Tibial artery (tissue), 4 donors: ENCODE results near the gene ABCB6.

ENCODE experiments used
- DNase-seq, 2 donors: peaks; one replicate each; pipeline ENCODE4 v3.0.0-alpha.2; 2019
- H3K27ac ChIP-seq, 2 donors: fragments of 200-600 bp; sonication (generic) in 1 of 2; 1 replicate in 1 of 2; 2 replicates in 1 of 2; pipeline ENCODE4 v1.5.1; 2018 to 2019; ENCODE audit warnings: mild to moderate bottlenecking in 1 of 2
- H3K27me3 ChIP-seq, 2 donors: fragments of 200-600 bp; sonication (generic) in 1 of 2; one replicate each; pipeline versions ENCODE4 v1.5.1 to v1.6.0; 2016 to 2019
- H3K36me3 ChIP-seq, 3 donors: fragments of 200-600 bp; sonication (generic) in 2 of 3; one replicate each; pipeline ENCODE4 v1.5.1; 2016 to 2019; ENCODE audit warnings: mild to moderate bottlenecking in 2 of 3
- H3K4me1 ChIP-seq, 4 donors: fragments of 200-600 bp; sonication (generic) in 2 of 4; 1 replicate in 3 of 4; 2 replicates in 1 of 4; pipeline ENCODE4 v1.5.1; 2016 to 2019
- H3K4me3 ChIP-seq, 2 donors: fragments of 200-600 bp; sonication (generic) in 1 of 2; 1 replicate in 1 of 2; 2 replicates in 1 of 2; pipeline ENCODE4 v1.5.1; 2018 to 2019; ENCODE audit warnings: mild to moderate bottlenecking in 2 of 2
- H3K9me3 ChIP-seq, 3 donors: fragments of 200-600 bp; sonication (generic) in 1 of 3; one replicate each; pipeline ENCODE4 v1.5.1; 2016 to 2019
- CTCF ChIP-seq, 2 experiments: fragments of 200-600 bp in 1 of 2; fragments of 450-650 bp in 1 of 2; IDR thresholded peaks; one replicate each; pipeline ENCODE4 v1.5.1; 2017 to 2019; ENCODE audit warnings: antibody characterized with exemption in 2 of 2, mild to moderate bottlenecking in 1 of 2, moderate library complexity in 1 of 2
- intact Hi-C: fragments of 100-400 bp; cut with DNase I; formaldehyde crosslinking; loops from one replicate; pipeline ENCODE4 v1.15.0; 2023; ENCODE audit warnings: low total_unique reads

Gene ABCB6

GRCh38 chr2:219176818-219177551 lies 41.8 kb downstream of the ABCB6 start, which contains the start of gene CNPPD1:
TSS of gene CNPPD1 (minus strand) at chr2:219176925. CDS start at chr2:219176828, 97 bp downstream.
- Histone ChIP-seq H3K4me1 (peaks cover 4 to 36% (median 33%) of the 10 kb centered on the region in 4 donors), H3K27me3 (no peaks in the 10 kb centered on the region), H3K36me3 (peaks cover 48 to 61% (median 60%) of the 10 kb centered on the region in 3 donors), H3K4me3 (peak within 1 kb of the TSS; percentile 87 to 90), H3K27ac (peak within 1 kb of the TSS; percentile 98), H3K9me3 (no peaks in the 10 kb centered on the region)
- peak; percentile 89 to 95 for DNase-seq
- peak in 1 of 2 experiments; percentile 8 for TF ChIP-seq CTCF (IDR thresholded peaks at IDR 0.05)
- intact Hi-C loops: loop anchor here (5.0 to 10.0 kb wide), 2 partner anchors 40 to 208 kb away; partner anchors contain the start of genes ABCB6 and DNPEP

GRCh38 chr2:219175928-219176817 lies 42.6 kb downstream of the ABCB6 start:
- peak; percentile 69 to 79 for DNase-seq
- Histone ChIP-seq H3K27ac (peak overlapping the region; percentile 98), H3K4me1 (peaks cover 4 to 40% (median 37%) of the 10 kb centered on the region in 4 donors), H3K9me3 (no peaks in the 10 kb centered on the region), H3K27me3 (no peaks in the 10 kb centered on the region), H3K4me3 (peak overlapping the region; percentile 87 to 90), H3K36me3 (peaks cover 40 to 57% (median 55%) of the 10 kb centered on the region in 3 donors)
- no peak for TF ChIP-seq CTCF (IDR thresholded peaks at IDR 0.05)
- intact Hi-C loops: loop anchor here (5.0 to 10.0 kb wide), 2 partner anchors 41 to 209 kb away; partner anchors contain the start of genes ABCB6 and DNPEP

GRCh38 chr2:219175486-219175885 lies 43.3 kb downstream of the ABCB6 start:
- DNase-seq: no peak
- H3K36me3 ChIP-seq: peaks cover 35 to 51% (median 48%) of the 10 kb centered on the region in 3 donors
- H3K27ac ChIP-seq: peak overlapping the region; percentile 98
- H3K4me1 ChIP-seq: peaks cover 4 to 46% (median 40%) of the 10 kb centered on the region in 4 donors
- no peaks in the 10 kb centered on the region for H3K9me3 ChIP-seq
- H3K4me3 ChIP-seq: peak overlapping the region; percentile 87 to 90
- TF ChIP-seq CTCF (IDR thresholded peaks at IDR 0.05): no peak
- no peaks in the 10 kb centered on the region for H3K27me3 ChIP-seq
- intact Hi-C loops: loop anchor here (5.0 to 10.0 kb wide), 2 partner anchors 42 to 209 kb away; partner anchors contain the start of genes ABCB6 and DNPEP

DNA sequence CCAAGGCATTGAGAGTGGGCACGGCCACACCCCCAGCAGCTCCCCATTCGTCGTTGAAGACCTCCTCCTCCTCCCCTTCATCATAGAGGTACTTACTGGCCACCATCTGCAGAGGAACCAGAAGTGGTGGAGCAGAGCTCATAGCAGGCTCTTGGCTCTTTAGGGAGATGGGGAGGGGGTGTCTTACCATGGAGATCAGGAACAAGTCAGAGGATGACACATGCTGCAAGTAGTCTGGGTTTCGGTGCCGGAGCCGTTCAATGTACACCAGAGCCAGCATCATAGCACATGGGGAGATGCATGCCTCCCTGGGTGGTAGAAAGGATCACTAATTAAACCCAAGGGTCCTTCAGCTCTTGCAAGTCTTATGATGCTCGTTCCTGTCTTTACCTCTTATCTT lies 44.0 kb downstream of the ABCB6 start:
- no peak for DNase-seq
- no peak overlapping the region for H3K4me3 ChIP-seq
- H3K9me3 ChIP-seq: no peaks in the 10 kb centered on the region
- intact Hi-C loops: loop anchor here (5.0 to 10.0 kb wide), 2 partner anchors 42 to 210 kb away; partner anchors contain the start of genes ABCB6 and DNPEP
- peaks cover 4 to 45% (median 36%) of the 10 kb centered on the region in 4 donors for H3K4me1 ChIP-seq
- no peaks in the 10 kb centered on the region for H3K27me3 ChIP-seq
- TF ChIP-seq CTCF (IDR thresholded peaks at IDR 0.05): no peak
- no peak overlapping the region for H3K27ac ChIP-seq
- peaks cover 29 to 44% (median 41%) of the 10 kb centered on the region in 3 donors for H3K36me3 ChIP-seq

GRCh38 chr2:219174146-219174545 lies 44.6 kb downstream of the ABCB6 start:
- peaks cover 4 to 38% (median 30%) of the 10 kb centered on the region in 4 donors for H3K4me1 ChIP-seq
- H3K27me3 ChIP-seq: no peaks in the 10 kb centered on the region
- no peaks in the 10 kb centered on the region for H3K9me3 ChIP-seq
- H3K27ac ChIP-seq: no peak overlapping the region
- H3K4me3 ChIP-seq: no peak overlapping the region
- intact Hi-C loops: loop anchor here (10.0 kb wide), 1 partner anchor 211 kb away; the partner anchor contains the start of gene DNPEP
- no peak for TF ChIP-seq CTCF (IDR thresholded peaks at IDR 0.05)
- peaks cover 25 to 40% (median 37%) of the 10 kb centered on the region in 3 donors for H3K36me3 ChIP-seq
- no peak for DNase-seq
